ENCODE data around the gene FAM186B.
A peak's percentile ranks its signal among the peaks of the same experiment; 100 is the strongest.

The FAM186B gene

GRCh38 chr12:49609059-49609874, 3.8 kb upstream of the FAM186B start:
- DNase-seq = no peak

GRCh38 chr12:49604856-49605255, 583 bp downstream of the FAM186B start:
- no peak for DNase-seq

GRCh38 chr12:49603721-49604120, 1.7 kb downstream of the FAM186B start:
- no peak for DNase-seq

- DNase-seq = no peak
These were observed 5.5 kb downstream of the FAM186B start for GRCh38 chr12:49599961-49600360.

- no peak for DNase-seq
These were observed 6.9 kb downstream of the FAM186B start for GRCh38 chr12:49598527-49598926.

- DNase-seq = peak; percentile 48
These were observed 16.5 kb downstream of the FAM186B start for GRCh38 chr12:49588721-49589516.

GRCh38 chr12:49588281-49588680, 17.2 kb downstream of the FAM186B start:
- no peak for DNase-seq

- DNase-seq = no peak
These were observed 18.1 kb downstream of the FAM186B start for GRCh38 chr12:49587174-49587908.

GRCh38 chr12:49585477-49586459, 19.7 kb downstream of the FAM186B start:
- no peak for DNase-seq

- no peak for DNase-seq
These were observed 20.8 kb downstream of the FAM186B start for GRCh38 chr12:49584591-49584990.

GRCh38 chr12:49583366-49584094, 21.9 kb downstream of the FAM186B start:
- no peak for DNase-seq

GRCh38 chr12:49582850-49583249, 22.6 kb downstream of the FAM186B start:
- no peak for DNase-seq

GRCh38 chr12:49582201-49582600, 23.2 kb downstream of the FAM186B start:
- no peak for DNase-seq

GRCh38 chr12:49580572-49581535, 24.6 kb downstream of the FAM186B start:
- DNase-seq = peak; percentile 59

- DNase-seq = no peak
These were observed 26.8 kb downstream of the FAM186B start for GRCh38 chr12:49578471-49579112.

GRCh38 chr12:49577589-49578315, 27.7 kb downstream of the FAM186B start:
- DNase-seq = no peak

- DNase-seq = peak; percentile 35
These were observed 36.8 kb downstream of the FAM186B start for GRCh38 chr12:49568442-49569162.
